Measurements from ENCODE around the gene SIM2. TPM values are rescaled to one million over a fixed set of nuclear protein-coding genes. Genes with fewer than 3 reads are reported as not detected.

SIM2 gene
- total and polyA plus RNA-seq, 2 of the 13 experiments (the other 11 are each of a cell fraction or from before 2014, with no cell fraction given) = 0.36 to 0.53 TPM

DNA sequence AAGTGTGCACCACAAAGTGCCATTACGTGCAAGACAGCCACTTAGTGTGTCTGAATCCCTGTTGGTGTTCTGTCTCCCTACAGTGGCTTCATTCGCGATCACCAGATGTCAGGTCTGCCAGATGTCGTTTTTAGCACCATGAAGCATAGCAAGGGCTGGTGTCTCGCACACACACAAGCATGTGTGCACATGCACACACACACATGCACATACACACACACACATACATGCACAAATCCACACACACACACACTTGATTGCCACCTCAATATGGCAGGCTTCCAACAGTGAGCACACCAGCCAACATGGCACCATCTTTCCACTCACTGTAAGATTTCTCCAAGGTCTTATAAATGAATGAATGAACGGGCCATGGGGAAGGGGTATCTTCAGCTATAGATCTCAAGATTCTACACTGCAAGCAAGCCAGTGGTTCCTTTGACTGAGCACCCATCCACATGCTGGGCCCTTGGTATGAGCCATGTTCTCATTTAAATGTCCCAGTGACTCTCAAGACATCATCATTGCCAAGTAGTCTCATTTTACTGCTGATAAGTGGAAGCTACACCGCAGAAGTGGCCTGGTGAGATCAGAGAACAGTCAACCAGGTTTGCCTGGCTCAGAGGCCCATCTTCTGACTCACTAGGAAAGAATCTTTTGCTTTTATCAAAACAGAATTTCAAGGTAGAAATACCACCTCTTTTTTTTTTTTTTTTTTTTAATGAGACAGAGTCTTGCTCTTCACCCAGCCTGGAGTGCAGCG, 84.9 kb downstream of the SIM2 start:
- H3K36me3 ChIP-seq (replicated peaks in 1 of 2; ENCODE audit: control insufficient read depth in 1 of 2, insufficient read depth in 2 of 2, low read length in 2 of 2) = no peaks in the 10 kb centered on the region
- no peak for TF ChIP-seq NCOA2 (CRISPR knock-in tag; IDR thresholded peaks at IDR 0.05)
- TF ChIP-seq, protein P1, sequence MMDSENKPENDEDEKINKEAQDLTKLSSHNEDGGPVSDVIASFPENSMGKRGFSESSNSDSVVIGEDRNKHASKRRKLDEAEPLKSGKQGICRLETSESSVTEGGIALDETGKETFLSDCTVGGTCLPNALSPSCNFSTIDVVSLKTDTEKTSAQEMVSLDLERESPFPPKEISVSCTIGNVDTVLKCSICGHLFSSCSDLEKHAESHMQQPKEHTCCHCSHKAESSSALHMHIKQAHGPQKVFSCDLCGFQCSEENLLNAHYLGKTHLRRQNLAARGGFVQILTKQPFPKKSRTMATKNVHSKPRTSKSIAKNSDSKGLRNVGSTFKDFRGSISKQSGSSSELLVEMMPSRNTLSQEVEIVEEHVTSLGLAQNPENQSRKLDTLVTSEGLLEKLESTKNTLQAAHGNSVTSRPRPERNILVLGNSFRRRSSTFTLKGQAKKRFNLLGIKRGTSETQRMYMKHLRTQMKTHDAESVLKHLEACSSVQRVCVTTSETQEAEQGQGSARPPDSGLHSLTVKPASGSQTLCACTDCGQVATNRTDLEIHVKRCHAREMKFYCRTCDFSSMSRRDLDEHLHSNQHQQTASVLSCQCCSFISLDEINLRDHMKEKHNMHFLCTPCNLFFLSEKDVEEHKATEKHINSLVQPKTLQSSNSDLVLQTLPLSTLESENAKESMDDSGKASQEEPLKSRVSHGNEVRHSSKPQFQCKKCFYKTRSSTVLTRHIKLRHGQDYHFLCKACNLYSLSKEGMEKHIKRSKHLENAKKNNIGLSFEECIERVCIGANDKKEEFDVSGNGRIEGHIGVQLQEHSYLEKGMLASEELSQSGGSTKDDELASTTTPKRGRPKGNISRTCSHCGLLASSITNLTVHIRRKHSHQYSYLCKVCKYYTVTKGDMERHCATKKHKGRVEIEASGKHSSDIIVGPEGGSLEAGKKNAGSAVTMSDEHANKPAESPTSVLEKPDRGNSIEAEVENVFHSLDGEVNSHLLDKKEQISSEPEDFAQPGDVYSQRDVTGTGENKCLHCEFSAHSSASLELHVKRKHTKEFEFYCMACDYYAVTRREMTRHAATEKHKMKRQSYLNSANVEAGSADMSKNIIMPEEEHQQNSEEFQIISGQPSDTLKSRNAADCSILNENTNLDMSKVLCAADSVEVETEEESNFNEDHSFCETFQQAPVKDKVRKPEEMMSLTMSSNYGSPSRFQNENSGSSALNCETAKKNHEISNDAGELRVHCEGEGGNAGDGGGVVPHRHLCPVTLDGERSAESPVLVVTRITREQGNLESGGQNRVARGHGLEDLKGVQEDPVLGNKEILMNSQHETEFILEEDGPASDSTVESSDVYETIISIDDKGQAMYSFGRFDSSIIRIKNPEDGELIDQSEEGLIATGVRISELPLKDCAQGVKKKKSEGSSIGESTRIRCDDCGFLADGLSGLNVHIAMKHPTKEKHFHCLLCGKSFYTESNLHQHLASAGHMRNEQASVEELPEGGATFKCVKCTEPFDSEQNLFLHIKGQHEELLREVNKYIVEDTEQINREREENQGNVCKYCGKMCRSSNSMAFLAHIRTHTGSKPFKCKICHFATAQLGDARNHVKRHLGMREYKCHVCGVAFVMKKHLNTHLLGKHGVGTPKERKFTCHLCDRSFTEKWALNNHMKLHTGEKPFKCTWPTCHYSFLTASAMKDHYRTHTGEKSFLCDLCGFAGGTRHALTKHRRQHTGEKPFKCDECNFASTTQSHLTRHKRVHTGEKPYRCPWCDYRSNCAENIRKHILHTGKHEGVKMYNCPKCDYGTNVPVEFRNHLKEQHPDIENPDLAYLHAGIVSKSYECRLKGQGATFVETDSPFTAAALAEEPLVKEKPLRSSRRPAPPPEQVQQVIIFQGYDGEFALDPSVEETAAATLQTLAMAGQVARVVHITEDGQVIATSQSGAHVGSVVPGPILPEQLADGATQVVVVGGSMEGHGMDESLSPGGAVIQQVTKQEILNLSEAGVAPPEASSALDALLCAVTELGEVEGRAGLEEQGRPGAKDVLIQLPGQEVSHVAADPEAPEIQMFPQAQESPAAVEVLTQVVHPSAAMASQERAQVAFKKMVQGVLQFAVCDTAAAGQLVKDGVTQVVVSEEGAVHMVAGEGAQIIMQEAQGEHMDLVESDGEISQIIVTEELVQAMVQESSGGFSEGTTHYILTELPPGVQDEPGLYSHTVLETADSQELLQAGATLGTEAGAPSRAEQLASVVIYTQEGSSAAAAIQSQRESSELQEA (CRISPR knock-in tag; IDR thresholded peaks at IDR 0.05; ENCODE audit: not compliant biosample characterization) = no peak
- TF ChIP-seq, protein P2, sequence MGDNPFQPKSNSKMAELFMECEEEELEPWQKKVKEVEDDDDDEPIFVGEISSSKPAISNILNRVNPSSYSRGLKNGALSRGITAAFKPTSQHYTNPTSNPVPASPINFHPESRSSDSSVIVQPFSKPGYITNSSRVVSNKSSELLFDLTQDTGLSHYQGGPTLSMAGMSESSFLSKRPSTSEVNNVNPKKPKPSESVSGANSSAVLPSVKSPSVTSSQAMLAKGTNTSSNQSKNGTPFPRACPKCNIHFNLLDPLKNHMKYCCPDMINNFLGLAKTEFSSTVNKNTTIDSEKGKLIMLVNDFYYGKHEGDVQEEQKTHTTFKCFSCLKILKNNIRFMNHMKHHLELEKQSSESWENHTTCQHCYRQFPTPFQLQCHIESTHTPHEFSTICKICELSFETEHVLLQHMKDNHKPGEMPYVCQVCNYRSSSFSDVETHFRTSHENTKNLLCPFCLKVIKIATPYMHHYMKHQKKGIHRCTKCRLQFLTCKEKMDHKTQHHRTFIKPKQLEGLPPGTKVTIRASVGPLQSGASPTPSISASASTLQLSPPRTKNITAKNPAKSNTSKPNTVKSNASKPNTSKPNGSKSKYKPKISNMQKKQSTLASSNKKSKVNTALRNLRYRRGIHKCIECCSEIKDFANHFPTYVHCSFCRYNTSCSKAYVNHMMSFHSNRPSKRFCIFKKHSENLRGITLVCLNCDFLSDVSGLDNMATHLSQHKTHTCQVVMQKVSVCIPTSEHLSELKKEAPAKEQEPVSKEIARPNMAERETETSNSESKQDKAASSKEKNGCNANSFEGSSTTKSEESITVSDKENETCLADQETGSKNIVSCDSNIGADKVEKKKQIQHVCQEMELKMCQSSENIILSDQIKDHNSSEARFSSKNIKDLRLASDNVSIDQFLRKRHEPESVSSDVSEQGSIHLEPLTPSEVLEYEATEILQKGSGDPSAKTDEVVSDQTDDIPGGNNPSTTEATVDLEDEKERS (CRISPR knock-in tag; IDR thresholded peaks at IDR 0.05) = no peak
- TF ChIP-seq SOX13 (IDR thresholded peaks at IDR 0.05) = no peak
- TF ChIP-seq SOX13 (CRISPR knock-in tag; conservative IDR thresholded peaks at IDR 0.05 in 1 of 2, IDR thresholded peaks at IDR 0.05 in 1 of 2) = no peak
- no peak overlapping the region for H3K27ac ChIP-seq (ENCODE audit: extremely low read length, insufficient read depth, low read length)
- FAIRE-seq (no peak), DNase-seq (ENCODE audit: low spot score) (peak; percentile 12), ATAC-seq (no peak)
- H3K9ac ChIP-seq (ENCODE audit: insufficient read depth, low read depth, low read length) = no peak overlapping the region
- intact Hi-C loops (cut with micrococcal nuclease; ENCODE audit: unreplicated experiment) = no loop called here
- no peak overlapping the region for H2AFZ ChIP-seq (ENCODE audit: low read length)
- CTCF ChIA-PET (ENCODE audit: low intra/inter-chr PET ratio, low total read pairs) = no interaction called here
- H3K4me3 ChIP-seq (replicated peaks in 1 of 3; ENCODE audit: insufficient read depth in 1 of 3, low read depth in 2 of 3, low read length in 3 of 3) = no peak overlapping the region
- no peaks in the 10 kb centered on the region for H3K27me3 ChIP-seq (ENCODE audit: control insufficient read depth in 1 of 2, insufficient read depth in 2 of 2, low read length in 2 of 2)
- H4K20me1 ChIP-seq (ENCODE audit: insufficient read depth, low read length) = no peaks in the 10 kb centered on the region
- H3K4me2 ChIP-seq (ENCODE audit: low read depth, low read length) = no peak overlapping the region
- no peaks in the 10 kb centered on the region for H3K79me2 ChIP-seq (ENCODE audit: insufficient read depth, low read length)
- in situ Hi-C loops (cut with HindIII; ENCODE audit: extremely low pct_ligation_motif_present, low pct_unique_long_range_greater_than_20kb) = no loop called here
- no peaks in the 10 kb centered on the region for H3K9me3 ChIP-seq (ENCODE audit: low read length)
- POLR2A ChIA-PET = no interaction called here
- no peaks in the 10 kb centered on the region for H3K4me1 ChIP-seq (ENCODE audit: insufficient read depth, low read length)
- WGBS (ENCODE audit: low lambda C conversion rate) = 98% methylated on average over 8 of the region's 8 CpGs
- no TSS peak for BruUV-seq (replicated peaks)

Measured in HepG2 (cell line).